ENCODE data around the gene ADAR.

DNA sequence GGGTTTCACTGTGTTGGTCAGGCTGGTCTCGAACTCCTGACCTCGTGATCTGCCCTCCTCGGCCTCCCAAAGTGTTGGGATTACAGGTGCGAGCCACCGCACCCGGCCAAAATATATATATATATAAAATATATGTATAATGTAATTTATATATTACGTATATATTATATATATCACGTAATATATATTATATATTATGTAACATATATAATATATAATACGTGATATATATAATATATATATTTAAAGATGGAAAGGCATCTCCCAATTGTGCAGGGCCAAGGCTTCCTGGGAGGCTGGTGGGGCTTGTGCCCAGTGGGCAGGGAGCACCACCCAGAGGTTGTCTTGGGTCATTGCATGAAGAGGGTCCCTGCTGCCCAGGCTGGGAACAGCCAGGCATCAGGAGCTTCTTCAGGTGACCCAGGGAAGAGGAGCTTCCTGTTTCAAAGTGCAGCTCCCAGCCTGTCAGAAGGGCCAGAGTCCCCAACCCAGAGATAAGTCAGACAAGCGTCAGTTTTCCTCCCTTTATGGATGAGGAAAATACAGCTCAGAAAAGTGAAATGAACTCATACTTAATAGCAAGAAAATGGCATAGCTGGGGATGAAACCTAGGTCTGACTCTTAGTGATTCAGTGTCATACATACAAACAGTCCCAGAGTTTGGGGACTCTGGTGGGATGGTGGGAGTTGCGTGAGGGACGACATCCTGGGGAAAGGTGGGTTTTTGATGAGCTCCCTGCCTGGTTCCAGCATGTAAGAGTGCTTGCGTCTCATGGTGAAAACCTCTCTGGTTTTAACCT lies 61.5 kb downstream of the ADAR start:
- peak; percentile 77 to 87 (median 82) for TF ChIP-seq CTCF (IDR thresholded peaks at IDR 0.05)
- no peak for TF ChIP-seq POLR2A (IDR thresholded peaks at IDR 0.05)

Measured in adrenal gland (tissue), 5 donors.